GM12801 (cell line): ENCODE data around the gene LCA5L.

ENCODE experiments used
- CTCF ChIP-seq: IDR thresholded peaks from one replicate; pipeline ENCODE4 v1.5.1; 2011; ENCODE audit warnings: control low read depth; ENCODE audit not compliant: insufficient read length; ENCODE audit errors: extremely low read depth

Gene LCA5L

GRCh38 chr21:39447264-39447663 is 1.7 kb upstream of the LCA5L start:
- no peak for TF ChIP-seq CTCF

GRCh38 chr21:39444421-39445180 is 977 bp downstream of the LCA5L start:
- no peak for TF ChIP-seq CTCF

DNA sequence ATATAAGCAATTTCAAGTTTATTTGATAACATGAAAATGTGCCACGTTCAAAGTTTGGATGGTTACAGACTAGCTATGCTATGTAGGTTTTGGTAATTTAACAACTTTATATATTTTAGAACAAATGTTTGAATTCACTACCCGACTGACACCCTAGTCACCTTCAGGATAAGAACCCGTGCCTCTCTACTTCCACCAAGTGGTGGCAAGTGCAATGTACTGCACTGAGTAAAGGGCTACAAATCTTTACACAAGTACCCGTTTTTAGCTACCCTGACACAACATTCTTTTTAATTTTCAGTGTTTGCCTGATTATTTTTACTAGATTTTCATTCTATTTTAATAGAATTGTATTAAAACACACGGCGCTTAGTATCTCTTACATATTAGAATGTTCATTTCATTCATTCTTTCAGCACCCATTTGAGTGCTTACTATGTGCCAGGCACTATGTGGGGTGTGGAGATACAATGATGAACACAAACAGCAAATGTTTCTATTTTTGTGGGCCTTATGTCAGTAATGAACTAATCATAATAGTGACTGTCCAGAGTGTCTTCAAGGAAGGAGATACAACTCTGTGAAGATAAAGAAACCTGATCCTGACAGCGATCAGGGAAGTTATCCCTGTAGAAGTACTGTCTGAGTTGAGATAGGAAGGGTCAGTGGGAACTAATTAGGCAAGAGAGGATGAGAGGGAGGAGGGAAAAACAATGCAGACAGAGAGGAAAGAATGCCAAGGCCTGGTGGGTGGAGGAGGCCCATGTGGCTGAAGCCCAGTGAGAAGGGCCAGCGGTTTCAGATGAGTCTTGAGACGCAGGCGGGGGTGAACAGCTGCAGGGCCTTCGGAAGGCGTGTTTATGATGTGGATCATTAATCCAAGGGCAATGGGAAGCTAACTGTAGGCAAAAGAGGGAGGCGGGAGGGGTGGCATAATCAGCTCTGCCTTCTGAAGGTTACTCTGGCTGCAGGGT is 3.8 kb downstream of the LCA5L start:
- no peak for TF ChIP-seq CTCF

DNA sequence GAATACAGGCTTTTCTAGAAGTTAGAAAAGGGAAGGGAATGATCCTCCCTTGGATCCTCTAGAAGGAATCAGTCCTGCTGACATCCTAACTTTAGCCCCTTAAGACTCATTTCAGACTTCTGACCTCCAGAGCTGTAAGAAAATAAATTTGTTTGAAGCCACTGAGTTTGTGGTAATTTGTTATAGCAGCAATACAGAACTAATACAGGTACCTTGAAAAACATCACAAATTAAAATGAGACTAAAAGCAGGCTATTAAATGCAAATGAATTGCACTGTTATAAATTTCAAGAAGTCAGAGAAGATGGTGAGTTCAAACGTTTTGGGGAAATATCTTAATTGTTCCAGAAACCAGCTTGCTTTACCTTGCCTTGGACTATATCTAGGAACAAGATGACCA is 6.3 kb downstream of the LCA5L start:
- TF ChIP-seq CTCF: no peak

DNA sequence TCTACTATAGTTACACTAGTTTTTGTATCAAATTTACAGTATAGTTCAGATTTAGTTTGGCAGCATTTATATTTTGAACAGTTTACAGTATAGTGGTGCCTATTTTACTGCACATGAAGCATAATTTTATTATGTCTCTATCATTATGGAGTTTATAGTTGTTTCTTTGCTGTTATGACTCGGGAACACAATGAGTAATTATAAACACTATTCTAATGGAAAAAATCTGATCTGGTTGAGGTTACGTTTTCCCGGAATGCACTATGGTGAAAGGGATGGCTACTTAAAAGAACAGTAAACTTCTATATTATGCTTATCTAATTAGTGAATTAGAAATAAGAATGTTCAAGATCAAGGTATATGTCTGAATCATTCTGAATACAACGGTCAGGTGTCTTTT is 10.6 kb downstream of the LCA5L start:
- no peak for TF ChIP-seq CTCF

DNA sequence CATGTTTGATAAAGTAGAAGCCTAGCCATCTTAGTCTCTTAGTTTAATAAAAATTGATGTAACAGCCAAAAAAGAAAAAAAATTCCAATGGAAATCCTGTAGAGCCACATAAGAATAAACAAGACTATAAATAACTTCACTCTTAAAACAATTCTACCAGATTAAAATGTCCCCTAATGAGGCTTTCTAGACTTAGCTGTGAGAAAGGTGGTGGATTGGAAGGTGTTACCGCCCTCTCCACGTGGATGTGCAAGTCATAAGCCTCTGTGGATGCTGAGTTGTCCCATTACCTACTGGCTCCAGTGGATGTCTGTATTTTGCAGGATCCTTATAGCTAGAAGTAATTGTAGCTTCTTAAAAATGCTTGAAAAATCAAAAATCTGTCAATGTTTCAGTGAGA is 14.6 kb downstream of the LCA5L start:
- no peak for TF ChIP-seq CTCF

GRCh38 chr21:39430457-39430856 is 15.1 kb downstream of the LCA5L start:
- TF ChIP-seq CTCF: no peak
